Measurements from ENCODE around the gene COMT.
"Not testable (repeated sequence)": the region's sequence is repeated elsewhere in the genome, so short reads cannot be mapped to it uniquely, and the experiment has no call there.

The COMT gene

DNA sequence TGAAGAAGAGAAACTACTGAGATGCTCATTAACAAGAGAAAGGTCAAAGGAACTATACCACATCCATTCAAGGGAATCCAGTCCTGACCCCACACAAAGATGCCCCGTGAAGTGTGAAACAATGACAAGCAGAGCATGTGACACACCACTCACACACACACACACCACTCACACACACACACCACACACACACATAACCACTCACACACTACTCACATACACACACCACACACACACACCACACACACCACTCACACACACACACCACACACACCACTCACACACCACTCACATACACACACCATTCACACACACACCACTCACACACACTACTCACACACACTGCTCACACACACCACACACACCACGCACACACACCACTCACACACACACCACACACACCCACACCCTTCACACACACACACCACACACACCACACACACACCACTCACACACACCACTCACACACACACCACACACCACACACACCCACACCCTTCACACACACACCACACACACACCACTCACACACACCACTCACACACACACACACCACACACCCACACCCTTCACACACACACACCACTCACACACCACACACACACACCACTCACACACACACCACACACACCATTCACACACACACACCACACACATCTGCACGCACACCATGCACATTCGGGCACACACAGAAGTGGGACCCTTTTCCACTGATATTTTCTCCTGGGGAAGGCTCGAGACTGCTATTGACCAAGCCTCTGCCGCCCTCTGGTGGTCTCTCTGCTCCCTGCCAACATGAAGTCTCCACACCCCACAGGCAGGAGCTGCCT, 32.0 kb upstream of the COMT start:
- DNase-seq = peak; percentile 82

DNA sequence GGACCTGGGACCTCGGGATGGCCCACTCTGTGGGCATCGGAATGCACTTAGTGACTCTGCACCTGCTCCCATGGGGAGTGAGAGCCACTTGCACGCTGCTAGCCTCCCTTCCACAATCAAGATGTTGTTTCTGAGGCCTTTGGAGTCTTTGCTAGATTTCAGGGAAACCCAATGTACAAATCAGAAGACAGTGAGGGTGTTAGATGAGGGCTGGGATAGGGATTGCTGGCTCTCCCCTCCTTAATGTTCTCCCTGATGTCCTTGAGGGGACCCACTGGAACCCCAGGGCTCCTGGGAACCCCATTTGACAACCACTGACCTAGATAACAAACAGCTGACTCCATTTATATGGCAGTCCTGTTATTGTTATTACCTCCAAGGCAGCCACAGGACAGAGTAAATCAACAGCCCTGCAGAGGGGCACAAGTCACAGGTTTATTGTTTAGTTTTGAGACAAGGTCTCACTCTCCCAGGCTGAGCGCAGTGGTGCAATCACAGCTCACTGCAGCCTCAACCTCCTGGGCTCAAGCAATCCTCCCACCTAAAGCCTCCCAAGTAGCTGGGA, 31.3 kb upstream of the COMT start:
- no peak for DNase-seq

DNA sequence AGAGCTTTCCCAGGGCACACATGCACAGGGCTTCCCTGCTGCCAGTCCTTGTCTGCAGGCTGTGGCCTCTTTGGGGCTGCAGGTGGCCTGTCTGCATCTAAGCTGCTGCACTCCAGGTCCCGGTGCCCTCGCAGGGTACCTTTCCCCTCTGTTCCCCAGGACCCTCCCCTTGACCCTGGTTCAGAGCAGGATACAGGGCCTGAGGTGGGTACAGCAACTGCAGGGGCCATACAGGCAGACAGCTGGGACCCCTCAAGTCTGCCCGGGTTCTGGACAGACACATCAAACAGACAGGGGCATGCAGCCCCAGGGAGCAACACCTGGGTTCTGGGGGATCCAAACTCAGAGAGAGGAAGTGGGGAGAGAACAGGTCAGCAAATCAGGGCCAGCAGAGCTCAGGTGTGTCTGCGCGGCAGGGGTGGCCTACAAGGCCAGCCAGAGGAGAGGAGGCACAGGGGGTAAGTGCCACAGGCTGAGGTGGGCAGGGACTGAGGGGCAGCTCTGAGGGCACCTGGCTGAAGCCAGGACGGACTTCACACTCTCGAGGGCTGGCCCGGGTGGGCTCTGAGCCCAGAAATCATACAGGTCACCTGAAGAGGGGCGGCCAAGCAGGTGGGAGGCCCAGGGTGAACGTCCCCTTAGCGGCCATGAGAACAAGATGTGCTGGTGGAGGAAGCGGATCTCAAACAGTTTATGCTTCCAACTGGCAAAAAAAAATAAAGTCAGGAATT, 29.9 kb upstream of the COMT start:
- no peak for DNase-seq

DNA sequence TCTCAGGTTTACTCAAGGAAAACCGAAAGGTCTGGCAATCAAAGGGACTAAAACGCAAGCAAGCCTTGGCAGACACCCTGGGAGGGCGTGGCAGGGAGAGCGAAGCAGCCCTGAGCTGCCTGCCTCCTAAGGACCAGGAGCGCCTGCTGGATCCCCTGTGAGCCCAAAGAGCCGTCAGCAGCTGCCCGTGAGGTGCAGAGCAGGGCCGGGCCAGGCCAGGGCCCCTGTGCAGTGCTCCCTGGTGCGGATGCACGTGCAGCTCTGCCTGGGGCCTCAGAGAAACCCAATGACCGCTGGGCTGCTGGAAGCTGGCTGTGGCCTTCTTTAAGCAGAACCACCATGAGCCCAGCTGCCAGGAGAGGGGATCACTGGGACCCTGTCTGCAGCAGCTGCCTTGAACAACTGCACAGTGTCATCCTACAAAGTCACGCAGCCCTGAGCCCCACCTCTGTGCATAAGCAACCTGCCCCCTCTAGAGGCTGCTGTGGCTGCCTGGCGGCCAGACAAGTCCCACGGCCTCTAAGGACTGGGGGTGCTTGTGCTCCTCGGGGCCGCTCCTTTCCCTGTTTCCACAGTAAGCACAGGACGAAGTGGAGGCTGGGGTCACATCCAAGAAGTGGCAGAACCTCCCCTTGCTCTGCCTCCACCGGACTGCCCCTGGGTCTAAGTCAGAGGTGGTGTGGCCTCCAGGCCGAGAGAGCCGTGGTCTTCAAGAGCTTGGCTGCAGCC, 29.1 kb upstream of the COMT start:
- no peak for DNase-seq

DNA sequence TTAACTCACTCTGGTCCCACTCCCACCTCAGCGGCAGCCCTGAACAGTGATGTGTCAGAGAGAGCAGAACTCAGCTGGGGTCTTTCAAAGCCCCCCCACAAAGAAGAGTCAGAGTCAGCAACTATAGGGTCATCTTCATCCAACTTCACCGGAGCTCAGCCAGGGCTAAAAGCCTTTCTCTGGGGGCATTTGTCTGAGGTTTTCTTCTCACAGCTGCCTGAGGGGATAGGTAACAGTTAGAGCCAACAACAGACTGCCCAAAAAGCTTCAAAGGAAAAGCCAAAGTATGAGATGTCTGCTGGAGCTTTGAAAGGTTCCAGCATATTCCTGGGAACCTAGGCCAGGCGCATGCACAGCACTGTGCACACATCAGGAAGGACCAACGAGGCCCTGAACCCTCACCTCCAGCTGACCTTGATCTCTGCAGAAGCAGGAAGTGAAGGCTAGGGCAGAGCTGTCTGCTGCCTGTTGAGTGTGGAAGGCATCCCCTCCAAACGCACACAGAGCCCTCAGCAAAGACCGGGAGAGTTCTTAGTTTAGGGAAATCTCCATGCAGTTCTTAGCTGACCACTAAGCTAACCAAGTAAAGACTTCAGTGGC, 28.1 kb upstream of the COMT start:
- no peak for DNase-seq

DNA sequence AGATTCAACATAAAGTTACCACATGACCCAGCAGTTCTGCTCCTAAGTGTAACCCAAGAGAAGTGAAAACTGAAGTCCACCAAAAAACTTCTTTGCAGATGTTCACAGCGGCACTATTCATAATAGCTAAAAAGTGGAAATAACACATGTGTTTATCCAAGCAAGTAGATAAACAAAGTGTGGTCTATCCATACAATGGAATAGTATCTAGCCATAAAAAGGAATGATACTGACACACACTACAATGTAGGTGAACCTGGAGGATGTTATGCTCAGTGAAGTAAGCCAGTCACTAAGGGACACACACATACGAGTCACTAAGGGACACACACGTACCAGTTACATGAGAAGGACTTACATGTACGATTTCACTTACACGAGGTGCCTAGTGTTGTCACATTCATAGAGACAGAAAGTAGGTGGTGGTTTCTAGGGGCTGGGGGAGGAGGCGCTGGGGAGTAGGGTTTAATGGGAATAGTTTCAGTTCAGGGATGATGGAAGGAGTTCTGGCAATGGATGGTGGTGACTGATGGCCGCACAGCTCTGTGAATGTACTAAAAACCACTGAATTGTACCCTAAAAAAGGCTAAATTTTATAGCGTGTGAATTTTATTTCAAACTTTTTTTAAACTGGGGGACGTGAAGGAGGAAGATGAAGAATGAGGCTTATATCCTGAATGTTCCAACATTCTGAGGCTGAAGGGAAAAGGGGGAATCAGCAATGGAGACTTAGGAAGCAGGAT, 27.2 kb upstream of the COMT start:
- no peak for DNase-seq

DNA sequence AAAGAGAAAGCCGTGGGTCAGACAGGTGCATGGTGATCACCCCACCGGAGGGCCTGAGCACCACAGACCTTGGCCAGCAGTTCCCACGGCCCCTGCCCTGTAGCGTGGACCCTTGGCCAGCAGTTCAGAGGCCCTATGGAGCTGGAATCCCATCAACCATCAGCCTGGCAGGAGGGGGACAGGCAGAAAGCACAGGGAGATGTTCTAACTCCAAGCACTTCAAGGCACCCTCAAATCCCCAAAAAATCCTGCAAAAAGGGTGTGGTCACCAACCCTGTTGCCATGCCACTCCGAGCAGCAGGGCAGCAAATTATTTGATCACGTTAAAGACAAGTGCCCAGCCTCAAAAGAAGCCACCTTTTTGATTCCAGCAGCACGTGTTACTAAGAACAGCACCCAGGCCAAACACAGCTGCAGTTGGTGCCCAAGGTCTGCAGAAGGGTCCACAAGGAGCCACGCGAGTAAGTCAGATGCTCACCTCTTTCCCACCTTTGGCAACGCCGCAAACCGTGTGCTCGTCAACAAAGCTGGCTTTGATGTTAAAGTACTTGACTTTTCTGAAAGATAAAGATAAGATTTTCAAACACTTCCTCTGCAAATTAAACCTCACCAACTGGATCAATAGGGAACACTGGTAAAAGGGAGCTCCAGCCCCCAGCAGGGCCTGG, 26.2 kb upstream of the COMT start:
- no peak for DNase-seq

DNA sequence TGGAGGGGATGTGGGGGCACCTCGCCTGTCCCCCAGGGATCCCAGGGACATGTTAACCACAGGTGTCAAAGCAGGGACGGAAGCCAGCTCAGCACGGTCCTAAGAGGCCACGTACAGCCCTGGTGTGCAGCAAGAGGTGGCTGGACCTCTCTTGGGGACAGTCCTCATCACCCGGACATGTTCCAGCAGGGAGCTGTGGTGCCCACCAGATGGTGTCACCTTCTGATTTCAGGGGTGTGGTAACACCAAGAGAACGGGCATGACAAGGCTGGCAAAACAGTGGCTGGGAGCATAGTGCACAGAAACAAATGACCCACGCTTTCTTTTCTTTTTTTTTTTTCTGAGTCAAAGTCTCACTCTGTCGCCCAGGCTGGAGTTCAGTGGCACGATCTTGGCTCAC, 25.6 kb upstream of the COMT start:
- DNase-seq = no peak

DNA sequence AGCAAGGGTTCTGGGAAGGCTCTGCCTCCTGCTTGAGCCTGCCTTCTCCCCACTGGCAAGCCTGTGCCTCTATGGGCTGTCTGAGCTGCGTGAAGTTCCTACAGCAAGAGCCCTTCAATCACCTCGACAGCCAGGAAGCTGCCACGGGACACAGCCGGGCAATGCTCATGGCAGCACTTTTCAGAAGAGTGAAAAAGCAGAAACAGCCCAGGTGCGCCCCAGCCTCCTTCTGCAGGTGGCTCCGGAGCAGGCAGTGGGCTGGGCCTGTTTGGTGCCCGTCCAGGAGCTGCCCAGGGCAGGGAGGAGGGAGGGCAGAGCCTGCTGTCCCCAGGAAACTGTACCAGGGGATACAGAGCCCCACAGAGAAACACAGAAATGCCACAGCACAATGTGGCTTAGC, 24.6 kb upstream of the COMT start:
- no peak for DNase-seq

DNA sequence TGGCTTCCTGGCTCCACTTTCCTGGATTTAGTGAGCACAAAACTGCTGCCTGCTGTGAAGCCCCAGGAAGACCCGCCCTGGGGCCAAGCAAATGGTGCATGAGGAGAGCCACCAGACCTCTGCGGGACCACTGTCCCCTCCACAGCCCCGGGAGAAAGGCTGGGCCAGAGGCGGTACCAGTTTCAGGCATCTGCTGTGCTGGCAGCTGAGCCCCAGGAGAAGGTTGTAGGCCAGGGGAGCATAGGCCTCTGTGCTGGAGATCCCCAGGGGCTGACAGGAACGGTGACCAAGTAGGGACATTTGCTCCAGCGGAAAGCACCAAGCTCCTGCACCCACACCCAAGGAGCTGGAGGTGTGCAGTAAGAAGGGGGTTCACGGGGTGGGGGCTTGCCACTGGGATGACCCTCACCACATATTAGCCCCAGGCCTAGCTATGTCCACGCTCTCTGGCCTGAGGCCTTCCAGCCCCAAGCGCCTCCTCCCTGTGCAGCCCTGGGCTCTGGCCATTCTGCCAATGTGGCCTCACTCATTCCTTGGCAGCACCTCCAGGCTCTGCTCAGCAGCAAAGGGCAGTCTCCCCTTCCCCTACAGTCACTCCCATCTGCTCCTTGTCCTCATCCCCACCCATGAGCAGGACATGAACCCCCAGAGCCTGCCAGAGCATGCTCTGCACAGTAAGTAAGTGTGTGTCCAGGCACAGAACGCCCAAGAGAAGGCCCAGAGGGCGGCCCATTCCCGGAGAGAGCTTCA, 24.0 kb upstream of the COMT start:
- no peak for DNase-seq

DNA sequence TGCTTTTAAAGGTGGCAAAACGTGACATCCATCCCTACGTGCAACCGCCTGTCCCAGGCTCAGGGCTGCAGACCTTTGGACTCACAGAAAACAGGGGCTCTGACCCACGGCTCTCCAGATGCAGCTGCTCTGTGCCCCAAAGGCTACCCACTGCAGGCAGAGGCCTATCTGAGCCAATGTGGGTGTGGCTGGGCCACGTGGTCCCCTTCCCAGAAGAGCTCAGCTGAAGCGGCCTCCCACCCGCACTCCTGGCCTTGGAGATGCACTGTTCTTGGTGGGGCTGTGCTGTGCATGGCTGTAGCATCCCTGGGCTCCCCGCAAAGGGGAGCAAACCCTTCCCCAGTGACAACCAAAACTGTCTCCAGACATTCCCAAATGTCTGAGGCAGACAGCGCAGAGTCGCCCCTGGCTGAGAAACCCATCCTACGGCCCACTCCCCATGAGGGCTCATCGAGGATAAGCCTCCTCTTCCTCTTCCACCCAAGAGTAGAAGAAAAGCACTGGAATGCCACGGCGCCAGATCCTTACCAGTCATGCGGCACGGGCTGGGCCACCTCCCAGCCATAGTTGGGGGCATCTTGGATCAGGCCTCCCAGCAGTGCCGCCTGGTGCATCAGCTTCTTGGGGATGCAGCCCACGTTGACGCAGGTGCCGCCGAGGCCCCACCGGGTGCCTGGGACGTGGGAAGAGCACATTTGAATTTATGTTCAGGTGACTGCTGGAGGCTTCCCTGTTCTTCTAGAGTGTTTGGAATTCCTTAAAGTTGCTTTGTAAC, 23.1 kb upstream of the COMT start:
- no peak for DNase-seq

DNA sequence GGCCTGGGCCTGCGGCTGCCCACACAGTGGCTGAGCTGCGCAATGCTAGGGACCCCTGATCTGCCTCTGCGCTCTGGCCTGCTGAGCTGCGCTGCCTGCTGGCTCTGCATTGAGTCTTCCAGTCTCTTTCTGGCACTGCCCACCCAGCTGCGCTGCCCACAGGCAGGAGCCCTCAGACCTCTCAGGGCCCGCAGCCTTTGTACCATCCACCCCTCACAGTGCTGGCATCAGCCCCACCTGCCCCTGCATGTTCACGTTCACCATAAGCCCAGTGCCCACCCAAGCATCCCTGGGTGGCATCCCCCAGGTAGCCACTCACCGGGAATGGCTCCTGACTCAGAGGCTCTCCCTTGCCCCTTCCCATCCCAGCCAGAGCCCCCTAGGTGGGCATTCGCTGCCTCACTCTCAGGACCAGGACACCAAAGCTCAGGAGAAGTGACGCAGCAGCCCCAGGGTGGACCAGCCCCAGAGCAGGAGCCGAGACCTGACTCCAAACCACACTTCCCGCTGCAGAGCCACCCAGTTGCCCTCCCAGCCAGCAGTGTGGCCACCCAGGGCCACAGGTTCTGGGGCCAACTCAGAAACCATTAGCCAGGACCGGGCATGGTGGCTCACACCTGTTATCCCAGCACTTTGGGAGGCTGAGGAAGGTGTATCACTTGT, 21.7 kb upstream of the COMT start:
- DNase-seq = no peak

DNA sequence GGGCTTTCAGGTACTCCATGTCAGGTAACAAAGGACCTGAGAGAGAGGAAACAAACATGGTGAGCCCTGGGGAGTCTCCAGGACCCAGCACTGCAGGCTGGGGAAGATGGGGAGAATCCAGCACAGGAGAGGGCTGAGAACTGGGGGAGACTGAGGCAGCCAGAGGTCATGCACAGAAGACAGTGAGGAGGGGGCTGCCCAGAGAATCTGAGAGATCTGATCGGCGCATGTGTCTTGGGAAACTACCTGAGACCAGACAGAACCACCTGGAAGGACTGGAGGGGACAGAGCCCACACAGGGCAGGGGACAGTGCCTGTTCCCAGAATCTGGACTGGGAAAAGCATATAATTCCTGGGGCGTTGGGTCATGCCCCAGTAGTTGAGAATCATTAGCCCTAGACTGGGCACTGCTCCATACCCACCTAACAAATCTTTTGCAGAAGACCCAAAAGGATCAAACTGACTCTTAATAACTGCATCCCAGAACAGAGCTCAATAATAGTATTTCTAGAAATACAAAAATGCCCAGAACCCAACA, 20.0 kb upstream of the COMT start:
- no peak for DNase-seq

DNA sequence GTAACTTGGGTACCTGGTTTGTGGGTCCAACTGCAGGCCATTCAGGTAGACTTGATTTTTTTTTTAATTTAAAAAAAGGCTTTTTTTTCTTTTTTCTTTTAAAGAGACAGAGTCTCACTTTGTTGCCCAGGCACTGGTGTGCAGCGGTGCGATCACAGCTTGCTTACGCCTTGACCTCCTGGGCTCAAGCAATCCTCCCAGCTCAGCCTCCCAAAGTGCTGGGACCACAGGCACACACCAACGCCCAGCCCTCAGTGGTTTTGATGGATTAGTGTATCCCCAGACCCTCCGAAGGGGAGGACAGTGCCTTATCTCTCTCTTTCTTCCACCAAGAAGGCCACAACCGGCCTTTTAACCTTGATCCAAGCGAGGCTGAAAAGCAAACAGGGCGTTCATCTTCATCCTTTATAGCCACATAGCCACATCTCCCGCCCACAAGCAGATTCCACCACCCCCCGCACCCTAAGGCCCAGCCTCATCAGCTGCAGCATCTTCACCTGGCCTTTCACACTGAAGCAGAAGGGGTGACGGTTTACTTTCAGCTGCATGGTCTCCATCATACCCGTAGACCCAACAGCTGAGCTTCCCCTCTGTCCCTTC, 17.6 kb upstream of the COMT start:
- no peak for DNase-seq

DNA sequence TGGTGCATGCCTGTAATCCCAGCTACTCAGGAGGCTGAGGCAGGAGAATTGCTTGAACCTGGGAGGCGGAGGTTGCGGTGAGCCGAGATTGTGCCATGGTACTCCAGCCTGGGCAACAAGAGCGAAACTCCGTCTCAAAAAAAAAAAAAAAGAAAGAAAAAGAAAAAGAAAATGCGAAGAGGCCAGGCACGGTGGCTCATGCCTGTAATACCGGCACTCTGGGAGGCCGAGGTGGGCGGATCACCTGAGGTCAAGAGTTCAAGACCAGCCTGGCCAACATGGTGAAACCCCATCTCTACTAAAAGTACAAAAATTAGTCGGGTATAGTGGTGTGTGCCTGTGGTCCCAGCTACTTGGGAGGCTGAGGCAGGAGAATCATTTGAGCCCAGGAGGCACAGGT, 15.5 kb upstream of the COMT start:
- not testable (repeated sequence) for DNase-seq

DNA sequence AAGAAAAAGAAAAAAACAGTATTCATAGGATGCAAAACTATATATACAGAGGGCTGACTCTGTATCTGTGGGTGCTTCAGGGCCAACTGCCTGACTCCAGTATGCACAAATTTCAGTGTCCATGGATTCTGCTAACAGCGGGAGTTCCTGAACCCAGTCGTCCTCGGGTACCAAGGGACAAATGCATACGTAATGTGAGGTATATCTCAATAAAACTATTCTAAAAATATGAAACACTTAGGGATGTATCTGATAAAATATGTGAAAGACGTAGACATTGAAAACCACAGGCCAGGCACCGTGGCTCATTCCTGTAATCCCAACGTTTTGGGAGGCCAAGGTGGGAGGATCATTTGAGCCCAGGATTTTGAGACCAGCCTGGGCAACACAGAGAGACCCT, 13.9 kb upstream of the COMT start:
- no peak for DNase-seq

DNA sequence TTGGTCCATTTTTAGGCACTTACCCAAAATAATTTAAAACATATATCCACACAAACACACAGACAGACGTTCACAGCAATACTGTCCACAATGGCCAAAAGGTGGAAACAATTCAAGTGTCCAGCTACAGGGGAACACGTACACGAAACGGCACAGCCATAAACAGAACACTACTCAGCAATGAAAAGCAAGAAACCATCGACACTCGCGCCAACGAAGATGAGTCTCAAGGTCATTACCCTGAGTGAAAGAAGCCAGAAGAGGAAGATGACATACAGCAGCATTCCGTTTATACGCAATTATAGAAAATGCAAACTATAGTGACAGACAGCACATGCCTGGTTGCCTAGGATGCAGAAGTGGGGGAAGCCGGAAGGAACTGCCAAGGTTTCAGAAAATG, 13.4 kb upstream of the COMT start:
- no peak for DNase-seq

DNA sequence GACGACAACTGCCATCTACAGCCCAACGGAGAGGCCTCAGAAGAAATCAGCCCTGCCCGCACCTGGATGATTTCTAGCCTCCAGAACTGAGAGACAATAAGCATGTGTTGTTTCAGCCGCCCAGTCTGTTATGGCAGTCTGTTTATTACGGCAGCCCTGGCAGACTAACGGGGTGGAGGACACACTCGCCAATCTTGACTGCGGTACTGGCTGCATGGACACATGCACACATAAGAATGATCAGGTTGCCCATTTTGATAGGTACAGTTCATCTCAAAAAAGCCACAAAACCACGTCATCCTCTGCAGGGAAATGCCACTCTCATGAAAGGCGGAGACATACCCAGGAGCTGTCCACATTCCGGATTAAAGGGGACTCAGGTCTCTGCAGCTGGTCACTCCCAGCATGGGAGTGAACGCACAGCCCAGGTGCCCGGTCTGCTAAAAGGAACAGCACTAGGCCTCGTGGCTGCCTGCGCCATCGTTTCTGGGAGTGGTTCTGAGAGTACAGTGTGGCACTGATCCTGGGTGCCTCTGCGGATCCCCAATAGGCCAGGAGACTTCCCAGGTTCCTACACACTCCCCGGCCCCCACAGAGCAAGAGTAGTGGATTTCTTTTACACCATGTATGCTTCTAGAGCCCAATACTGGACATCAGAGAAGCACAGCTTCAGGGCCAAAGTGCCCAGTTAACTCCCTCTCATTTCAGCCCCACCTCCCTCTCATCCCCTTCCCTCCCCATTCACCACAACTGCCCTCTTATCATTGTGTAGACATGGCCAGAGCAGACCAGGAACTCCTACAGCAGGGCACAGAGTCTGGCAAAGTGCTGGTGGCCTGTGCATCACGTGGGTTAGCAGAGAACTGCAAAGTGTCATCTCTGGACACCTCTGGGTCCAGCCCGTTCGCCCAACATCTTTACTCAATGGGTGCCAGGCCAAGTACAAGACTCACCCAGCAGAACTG, 11.7 kb upstream of the COMT start:
- no peak for DNase-seq

Data from CD4-positive, alpha-beta T cell treated with Interleukin-12 subunit alpha and Interleukin-12 subunit beta, for 1 hour (primary cell).